GM12874 (cell line): ENCODE measurements around the gene PRSS21.

Source experiments
- TF ChIP-seq, protein P1 (sequence below): IDR thresholded peaks from 2 replicates; pipeline ENCODE4 v1.5.1; 2011; ENCODE audit warnings: low read depth, mild to moderate bottlenecking, control low read depth, low read length, moderate library complexity; ENCODE audit not compliant: insufficient read depth

PRSS21 gene

DNA sequence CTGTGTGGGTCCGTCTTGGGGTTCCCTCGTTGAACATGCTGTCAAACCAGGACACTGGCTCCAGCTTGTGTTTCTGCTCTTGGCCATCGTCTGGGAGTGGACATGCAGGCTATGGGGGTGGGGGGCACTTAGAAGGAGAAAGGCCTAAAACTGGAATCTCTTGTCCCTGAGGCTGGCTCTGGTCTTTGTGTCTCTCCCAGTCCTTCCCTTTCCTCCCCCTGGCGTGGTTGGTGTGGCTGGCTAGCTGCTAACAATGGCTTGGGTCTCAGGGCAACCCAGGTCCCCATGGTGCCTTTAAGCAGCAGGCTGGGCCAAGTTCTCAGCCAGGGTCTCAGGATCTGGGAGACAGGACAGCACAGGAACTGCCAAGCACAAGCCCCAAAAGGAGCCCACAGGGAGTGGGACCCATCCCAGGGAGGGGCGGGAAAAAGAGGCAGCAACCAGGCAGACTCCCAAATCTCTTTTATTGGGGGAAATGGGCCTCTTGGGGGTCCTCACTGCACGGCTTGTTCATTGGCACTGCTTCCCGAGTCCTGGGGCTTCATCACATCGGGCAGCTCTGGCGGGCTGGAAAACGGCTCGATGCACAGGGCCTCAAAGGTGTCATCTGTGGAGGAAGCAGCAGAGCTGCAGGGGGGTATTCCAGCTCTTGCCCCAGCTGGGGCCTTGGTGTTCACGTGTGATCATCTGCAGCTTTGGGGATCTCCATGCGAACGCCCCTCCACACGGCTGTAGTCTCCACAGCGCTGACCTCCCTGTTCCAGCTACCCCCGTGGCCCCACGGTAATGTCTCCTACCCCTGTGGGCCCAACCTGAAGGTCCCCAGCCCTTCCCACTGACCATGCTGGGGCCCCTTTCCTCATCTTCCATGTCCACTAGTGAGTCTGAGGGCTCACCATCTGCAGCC lies 45.3 kb upstream of the PRSS21 start:
- TF ChIP-seq, protein P1, sequence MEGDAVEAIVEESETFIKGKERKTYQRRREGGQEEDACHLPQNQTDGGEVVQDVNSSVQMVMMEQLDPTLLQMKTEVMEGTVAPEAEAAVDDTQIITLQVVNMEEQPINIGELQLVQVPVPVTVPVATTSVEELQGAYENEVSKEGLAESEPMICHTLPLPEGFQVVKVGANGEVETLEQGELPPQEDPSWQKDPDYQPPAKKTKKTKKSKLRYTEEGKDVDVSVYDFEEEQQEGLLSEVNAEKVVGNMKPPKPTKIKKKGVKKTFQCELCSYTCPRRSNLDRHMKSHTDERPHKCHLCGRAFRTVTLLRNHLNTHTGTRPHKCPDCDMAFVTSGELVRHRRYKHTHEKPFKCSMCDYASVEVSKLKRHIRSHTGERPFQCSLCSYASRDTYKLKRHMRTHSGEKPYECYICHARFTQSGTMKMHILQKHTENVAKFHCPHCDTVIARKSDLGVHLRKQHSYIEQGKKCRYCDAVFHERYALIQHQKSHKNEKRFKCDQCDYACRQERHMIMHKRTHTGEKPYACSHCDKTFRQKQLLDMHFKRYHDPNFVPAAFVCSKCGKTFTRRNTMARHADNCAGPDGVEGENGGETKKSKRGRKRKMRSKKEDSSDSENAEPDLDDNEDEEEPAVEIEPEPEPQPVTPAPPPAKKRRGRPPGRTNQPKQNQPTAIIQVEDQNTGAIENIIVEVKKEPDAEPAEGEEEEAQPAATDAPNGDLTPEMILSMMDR, result no peak

DNA sequence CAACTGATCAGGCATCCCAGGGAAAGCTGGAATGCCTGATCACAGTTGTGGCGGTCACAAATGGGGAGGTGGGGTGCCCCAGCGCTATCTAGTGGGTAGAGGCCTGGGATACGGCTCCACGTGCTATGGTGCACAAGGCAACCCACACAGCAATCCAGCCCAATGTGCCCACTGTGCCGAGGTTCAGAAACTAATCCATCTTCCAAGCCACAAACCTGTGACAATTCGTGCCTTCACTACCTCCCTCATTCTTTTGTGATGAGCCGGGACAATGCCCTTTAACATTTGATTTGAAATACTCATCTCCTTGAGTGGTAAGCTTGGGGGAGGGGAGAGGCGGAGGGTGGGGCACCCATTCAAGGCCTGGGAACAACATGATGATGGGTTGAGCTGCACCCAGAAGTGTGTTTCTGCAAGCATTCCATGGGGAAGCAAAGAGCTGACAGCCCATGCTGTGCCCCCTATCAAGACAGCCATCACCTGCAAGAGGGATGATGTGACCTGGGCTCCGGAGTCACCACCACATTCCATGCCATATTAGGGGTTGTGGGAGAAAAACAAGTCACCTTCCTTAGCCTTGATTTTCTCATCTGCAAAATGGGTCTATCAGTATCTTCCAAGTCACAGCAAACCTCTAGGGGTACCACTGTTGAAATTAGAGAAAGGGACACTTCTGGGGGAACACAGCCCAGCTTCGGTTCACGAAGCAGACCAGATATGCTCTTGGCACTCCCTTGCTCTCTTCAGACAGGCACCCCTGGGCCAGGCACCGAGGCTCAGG lies 43.7 kb upstream of the PRSS21 start:
- TF ChIP-seq, protein P1, result no peak

DNA sequence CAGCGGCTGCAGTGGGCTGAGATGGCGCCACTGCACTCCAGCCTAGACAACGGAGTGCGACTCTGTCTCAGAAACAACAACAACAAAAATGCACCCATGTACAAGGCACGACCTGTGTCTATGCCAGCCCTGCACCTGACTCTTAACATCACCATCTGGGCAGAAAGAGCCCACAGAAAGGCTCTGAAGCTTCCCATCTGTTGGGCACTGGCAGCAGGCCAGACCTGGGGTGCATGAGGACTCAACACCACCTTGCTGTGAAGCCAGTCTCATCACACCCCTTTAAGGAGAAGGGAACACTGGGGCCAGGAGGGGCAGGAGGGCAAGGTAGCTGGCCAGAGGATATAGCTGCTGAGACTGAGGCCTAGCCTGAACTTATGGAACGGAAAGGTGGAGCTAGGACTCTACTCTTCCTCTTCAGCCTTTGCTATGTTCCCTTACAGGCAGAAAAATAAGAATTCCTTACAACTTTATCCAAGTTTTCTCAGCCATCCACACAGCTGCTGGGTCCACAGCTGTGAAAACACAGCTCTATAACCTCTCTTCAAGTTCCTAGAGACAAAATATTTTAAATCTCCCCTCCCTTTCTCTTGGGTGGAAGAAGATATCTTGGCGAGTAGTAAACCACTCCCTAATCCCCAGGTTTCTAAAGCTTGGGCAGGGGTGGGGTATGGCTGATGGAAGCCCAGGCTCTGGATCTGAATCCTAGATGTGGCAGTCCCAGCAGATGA lies 42.7 kb upstream of the PRSS21 start:
- TF ChIP-seq, protein P1, result no peak

DNA sequence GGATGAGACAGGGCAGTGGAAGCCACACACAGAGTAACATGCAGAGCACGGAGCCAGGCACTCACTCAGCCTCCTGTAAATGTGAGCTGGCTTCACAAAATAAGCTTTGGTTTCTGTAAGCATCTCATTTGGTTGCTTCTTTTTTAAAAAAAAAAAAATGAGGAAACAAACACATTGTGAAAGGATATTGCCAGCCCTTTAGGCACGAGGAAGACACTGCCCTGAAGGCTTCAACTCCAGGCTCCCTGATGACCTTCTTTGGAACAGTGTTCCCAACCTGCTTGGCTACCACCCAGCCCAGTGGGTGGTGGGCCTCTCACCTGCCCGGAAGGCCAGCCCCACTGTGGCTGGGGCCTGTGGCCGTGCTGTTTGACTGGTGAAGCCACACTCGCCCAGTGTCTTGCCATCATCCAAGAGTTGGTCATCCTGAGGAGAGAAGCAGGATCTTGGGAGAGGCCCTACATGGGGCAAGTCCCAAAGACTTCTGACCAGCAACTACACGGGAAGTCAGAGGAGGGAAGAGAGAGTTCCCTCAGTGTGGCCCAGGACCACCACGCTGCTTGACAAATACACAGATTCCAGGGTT lies 41.8 kb upstream of the PRSS21 start:
- TF ChIP-seq, protein P1, result no peak

DNA sequence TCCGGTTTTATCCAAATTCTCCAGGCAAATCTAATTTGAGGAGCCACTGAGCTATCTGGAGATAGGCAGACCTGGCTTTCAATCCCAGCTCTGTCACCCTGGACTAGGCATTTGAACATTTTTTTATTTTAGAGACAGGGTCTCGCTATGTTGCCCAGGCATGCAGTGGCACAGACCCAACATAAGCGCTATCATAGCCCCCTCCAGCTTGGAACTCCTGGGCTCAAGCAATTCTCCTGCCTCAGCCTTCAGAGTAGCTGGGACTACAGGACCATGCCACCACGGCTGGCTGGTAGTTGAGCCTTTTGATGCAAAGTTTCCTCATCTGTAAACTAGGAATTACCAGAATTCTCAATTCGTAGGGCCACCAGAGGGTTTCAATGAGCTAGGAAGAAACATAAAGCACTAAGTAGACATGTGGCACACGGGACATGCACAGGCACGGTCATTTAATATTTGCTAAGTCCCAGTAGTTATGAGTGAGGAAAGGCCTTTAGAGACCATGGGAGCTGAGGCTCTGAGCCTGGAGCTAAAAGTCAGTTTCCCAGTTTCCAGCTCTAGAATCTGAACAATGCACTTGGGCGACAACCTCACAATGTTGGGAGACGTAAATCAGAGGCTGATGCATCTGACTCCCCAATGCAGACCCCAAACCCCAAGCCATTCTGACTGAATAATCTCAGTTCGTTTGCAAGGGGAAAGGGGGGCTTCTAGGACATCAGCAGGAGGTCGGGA lies 41.1 kb upstream of the PRSS21 start:
- TF ChIP-seq, protein P1, result no peak

DNA sequence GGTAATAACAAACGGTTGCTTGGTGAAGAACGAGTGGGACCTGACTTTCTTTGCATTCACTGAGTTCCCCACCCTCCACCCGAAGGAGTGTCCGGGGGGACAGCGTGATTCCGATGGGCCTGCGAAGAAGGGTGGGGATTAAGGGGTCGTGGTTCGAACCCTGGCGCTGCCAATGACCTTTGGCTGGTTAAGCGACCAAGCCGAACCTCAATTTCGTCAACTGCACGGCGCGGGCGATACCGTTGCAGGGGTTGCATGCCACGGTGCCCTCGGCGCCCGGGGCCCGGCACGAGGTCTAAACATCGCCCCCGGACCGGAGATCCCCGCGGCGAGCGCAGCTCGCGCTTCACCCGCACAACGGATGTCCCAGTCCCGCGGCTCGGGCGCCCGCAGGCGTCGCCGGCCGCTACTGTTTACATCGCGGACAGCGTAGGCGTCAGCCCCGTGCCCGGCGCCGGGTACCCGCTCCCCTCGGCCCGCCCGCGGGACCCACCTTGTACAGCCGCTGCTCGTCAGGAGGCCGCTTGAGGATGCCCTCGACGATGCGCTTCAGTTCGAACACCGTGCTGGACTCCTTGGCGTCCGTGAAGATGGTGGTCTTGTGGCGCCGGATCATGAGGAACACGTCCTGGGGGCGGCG lies 40.4 kb upstream of the PRSS21 start:
- TF ChIP-seq, protein P1, result no peak
